ENCODE data around the gene SELPLG.

DNA sequence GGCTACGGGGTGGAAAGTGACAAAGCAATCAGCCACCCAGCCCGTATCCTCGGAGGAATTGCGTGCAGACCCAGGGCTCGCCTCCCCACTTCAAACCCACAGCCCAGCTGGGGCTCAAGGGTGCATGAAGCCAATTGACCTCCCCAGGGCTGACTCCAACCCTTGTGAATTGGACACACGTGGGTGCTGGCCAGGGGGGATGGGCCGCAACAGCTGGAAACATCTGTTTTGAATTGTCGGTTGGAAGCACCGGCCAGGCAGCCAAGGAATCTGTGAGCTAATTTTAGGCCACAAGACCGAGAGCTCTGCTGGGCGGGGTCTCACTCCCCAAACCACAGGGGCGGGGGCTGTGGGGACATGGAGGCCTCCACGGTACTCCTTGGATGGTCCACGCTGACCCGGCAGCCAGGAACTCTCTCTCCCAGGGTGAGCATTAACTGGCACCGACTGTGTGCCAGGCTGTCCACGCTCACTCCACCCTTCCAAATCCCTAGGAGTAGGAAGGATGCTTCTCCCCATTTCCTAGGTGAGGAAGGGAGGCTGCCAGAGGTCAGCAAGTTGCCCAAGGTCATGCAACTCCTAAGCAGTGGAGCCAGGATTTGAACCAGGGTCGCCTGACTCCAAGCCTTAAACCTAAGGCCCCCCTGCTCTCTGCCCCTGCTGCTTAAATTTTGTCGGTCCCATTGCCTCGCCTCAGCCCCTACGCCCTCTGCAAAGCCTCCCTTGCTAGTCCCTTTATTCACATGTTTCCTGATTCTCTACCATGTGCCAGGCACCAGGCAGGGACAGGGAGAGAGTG lies 24.0 kb downstream of the SELPLG start:
- TF ChIP-seq, protein P1, sequence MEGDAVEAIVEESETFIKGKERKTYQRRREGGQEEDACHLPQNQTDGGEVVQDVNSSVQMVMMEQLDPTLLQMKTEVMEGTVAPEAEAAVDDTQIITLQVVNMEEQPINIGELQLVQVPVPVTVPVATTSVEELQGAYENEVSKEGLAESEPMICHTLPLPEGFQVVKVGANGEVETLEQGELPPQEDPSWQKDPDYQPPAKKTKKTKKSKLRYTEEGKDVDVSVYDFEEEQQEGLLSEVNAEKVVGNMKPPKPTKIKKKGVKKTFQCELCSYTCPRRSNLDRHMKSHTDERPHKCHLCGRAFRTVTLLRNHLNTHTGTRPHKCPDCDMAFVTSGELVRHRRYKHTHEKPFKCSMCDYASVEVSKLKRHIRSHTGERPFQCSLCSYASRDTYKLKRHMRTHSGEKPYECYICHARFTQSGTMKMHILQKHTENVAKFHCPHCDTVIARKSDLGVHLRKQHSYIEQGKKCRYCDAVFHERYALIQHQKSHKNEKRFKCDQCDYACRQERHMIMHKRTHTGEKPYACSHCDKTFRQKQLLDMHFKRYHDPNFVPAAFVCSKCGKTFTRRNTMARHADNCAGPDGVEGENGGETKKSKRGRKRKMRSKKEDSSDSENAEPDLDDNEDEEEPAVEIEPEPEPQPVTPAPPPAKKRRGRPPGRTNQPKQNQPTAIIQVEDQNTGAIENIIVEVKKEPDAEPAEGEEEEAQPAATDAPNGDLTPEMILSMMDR (IDR thresholded peaks at IDR 0.05 in 4 of 5, conservative IDR thresholded peaks at IDR 0.05 in 1 of 5), result no peak
- no peak for TF ChIP-seq POLR2A (IDR thresholded peaks at IDR 0.05)
